ENCODE data around the gene XPO4.

GRCh38 chr13:20819715-20820114, 82.8 kb downstream of the XPO4 start:
- TF ChIP-seq CTCF (IDR thresholded peaks at IDR 0.05) (no peak), POLR2AphosphoS5 (IDR thresholded peaks at IDR 0.05) (no peak)

Measured in breast epithelium (tissue), 3 donors.